Measurements from ENCODE around the gene LAMTOR2. TPM values are rescaled to one million over a fixed set of nuclear protein-coding genes. Genes with fewer than 3 reads are reported as not detected.

The LAMTOR2 gene
- total RNA-seq, 1 experiment from 2014 or later: 63.4 TPM

DNA sequence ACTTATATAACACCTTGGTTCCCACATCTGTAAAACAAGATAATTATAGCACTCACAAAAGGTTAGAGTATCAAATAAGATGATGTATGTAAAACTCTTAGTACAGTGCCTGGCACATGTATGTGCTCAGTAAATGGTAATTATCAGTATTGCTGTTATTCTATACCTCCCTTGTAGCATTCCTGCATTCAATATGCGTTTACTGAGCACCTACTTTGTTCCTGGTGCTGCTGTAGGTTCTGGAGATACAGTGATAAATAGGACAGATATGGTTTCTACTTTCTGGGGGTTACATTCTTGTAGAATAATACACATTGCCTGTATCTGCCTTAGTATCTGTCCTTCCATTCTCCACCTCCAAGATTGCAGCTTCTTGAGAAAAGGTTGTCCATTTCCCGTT is 32.6 kb upstream of the LAMTOR2 start:
- in situ Hi-C loops (cut with HindIII; ENCODE audit: low pct_unique_long_range_greater_than_20kb, low sequenced_read_pairs) (no loop called here), intact Hi-C loops (cut with micrococcal nuclease; ENCODE audit: unreplicated experiment) (no loop called here)
- TF ChIP-seq SIN3A (IDR thresholded peaks at IDR 0.05; ENCODE audit: borderline replicate concordance, insufficient read depth, low read depth, low read length) (no peak), POLR2AphosphoS5 (IDR thresholded peaks at IDR 0.05; ENCODE audit: low read depth, low read length) (no peak)
- ChIA-PET CTCF (no interaction called here), POLR2A (no interaction called here)
- ATAC-seq (no peak), DNase-seq (ENCODE audit: low read depth, low spot score) (no peak)
- BruUV-seq (replicated peaks): no TSS peak
- no peak overlapping the region for H3K27ac ChIP-seq (ENCODE audit: low read length)
- H3K4me3 ChIP-seq (ENCODE audit: low read depth in 2 of 2, low read length in 2 of 2): no peak overlapping the region
- H3K9me3 ChIP-seq (ENCODE audit: control insufficient read depth, insufficient read depth, low read depth, low read length): no peaks in the 10 kb centered on the region
- no peaks in the 10 kb centered on the region for H3K27me3 ChIP-seq (ENCODE audit: control insufficient read depth, insufficient read depth, low read length)
- peaks cover 4% of the 10 kb centered on the region; the same call in 1 of the 2 replicates for H3K36me3 ChIP-seq (ENCODE audit: control insufficient read depth, insufficient read depth, low read length)
- peaks cover 6% of the 10 kb centered on the region; the same call in 1 of the 2 replicates for H3K4me1 ChIP-seq (ENCODE audit: control insufficient read depth, insufficient read depth, low read length)

DNA sequence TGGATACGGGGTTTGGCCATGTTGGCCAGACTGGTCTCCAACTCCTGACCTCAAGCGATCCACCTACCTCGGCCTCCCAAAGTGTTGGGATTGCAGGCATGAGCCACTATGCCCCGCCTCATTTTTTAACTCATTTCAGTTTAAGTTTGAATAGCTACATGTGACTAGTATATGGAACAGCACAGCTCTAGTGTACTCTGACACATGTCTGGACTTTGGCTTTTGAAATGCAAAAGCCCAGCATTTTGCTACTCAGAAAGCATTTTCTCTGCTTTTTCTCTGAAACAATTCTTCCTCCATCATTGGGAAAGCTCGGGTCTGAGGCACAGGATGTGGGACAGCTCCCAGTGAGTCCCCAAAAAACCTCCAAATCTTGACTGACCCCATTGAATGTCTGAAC is 29.8 kb upstream of the LAMTOR2 start:
- ATAC-seq: no peak
- ChIA-PET POLR2A (no interaction called here), CTCF (interaction anchor here (0.5 kb wide), 1 partner anchor 17 kb away, joined by 3 read pairs; no protein-coding TSS in a partner anchor)
- intact Hi-C loops (cut with micrococcal nuclease; ENCODE audit: unreplicated experiment) (no loop called here), in situ Hi-C loops (cut with HindIII; ENCODE audit: low pct_unique_long_range_greater_than_20kb, low sequenced_read_pairs) (no loop called here)
- TF ChIP-seq TCF7L2 (IDR thresholded peaks at IDR 0.05; ENCODE audit: low read depth, low read length): no peak
- TF ChIP-seq, protein P1, sequence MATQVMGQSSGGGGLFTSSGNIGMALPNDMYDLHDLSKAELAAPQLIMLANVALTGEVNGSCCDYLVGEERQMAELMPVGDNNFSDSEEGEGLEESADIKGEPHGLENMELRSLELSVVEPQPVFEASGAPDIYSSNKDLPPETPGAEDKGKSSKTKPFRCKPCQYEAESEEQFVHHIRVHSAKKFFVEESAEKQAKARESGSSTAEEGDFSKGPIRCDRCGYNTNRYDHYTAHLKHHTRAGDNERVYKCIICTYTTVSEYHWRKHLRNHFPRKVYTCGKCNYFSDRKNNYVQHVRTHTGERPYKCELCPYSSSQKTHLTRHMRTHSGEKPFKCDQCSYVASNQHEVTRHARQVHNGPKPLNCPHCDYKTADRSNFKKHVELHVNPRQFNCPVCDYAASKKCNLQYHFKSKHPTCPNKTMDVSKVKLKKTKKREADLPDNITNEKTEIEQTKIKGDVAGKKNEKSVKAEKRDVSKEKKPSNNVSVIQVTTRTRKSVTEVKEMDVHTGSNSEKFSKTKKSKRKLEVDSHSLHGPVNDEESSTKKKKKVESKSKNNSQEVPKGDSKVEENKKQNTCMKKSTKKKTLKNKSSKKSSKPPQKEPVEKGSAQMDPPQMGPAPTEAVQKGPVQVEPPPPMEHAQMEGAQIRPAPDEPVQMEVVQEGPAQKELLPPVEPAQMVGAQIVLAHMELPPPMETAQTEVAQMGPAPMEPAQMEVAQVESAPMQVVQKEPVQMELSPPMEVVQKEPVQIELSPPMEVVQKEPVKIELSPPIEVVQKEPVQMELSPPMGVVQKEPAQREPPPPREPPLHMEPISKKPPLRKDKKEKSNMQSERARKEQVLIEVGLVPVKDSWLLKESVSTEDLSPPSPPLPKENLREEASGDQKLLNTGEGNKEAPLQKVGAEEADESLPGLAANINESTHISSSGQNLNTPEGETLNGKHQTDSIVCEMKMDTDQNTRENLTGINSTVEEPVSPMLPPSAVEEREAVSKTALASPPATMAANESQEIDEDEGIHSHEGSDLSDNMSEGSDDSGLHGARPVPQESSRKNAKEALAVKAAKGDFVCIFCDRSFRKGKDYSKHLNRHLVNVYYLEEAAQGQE (IDR thresholded peaks at IDR 0.05; ENCODE audit: insufficient read depth in 1 of 2, low read depth in 2 of 2, low read length in 1 of 2): no peak
- no peak for TF ChIP-seq SIN3A (IDR thresholded peaks at IDR 0.05; ENCODE audit: borderline replicate concordance, insufficient read depth, low read depth, low read length)
- no peak for TF ChIP-seq POLR2AphosphoS5 (IDR thresholded peaks at IDR 0.05; ENCODE audit: low read depth, low read length)
- TF ChIP-seq, protein P2, sequence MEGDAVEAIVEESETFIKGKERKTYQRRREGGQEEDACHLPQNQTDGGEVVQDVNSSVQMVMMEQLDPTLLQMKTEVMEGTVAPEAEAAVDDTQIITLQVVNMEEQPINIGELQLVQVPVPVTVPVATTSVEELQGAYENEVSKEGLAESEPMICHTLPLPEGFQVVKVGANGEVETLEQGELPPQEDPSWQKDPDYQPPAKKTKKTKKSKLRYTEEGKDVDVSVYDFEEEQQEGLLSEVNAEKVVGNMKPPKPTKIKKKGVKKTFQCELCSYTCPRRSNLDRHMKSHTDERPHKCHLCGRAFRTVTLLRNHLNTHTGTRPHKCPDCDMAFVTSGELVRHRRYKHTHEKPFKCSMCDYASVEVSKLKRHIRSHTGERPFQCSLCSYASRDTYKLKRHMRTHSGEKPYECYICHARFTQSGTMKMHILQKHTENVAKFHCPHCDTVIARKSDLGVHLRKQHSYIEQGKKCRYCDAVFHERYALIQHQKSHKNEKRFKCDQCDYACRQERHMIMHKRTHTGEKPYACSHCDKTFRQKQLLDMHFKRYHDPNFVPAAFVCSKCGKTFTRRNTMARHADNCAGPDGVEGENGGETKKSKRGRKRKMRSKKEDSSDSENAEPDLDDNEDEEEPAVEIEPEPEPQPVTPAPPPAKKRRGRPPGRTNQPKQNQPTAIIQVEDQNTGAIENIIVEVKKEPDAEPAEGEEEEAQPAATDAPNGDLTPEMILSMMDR (IDR thresholded peaks at IDR 0.05): no peak
- H3K4me1 ChIP-seq (ENCODE audit: control insufficient read depth, insufficient read depth, low read length): peaks cover 4% of the 10 kb centered on the region; the same call in 1 of the 2 replicates
- no peak overlapping the region for H3K27ac ChIP-seq (ENCODE audit: low read length)
- BruUV-seq (replicated peaks): no TSS peak
- no peak for DNase-seq (ENCODE audit: low read depth, low spot score)
- no peaks in the 10 kb centered on the region for H3K27me3 ChIP-seq (ENCODE audit: control insufficient read depth, insufficient read depth, low read length)
- no peak overlapping the region for H3K4me3 ChIP-seq (ENCODE audit: low read depth in 2 of 2, low read length in 2 of 2)
- H3K9me3 ChIP-seq (ENCODE audit: control insufficient read depth, insufficient read depth, low read depth, low read length): no peaks in the 10 kb centered on the region
- peaks cover 4% of the 10 kb centered on the region; the same call in 1 of the 2 replicates for H3K36me3 ChIP-seq (ENCODE audit: control insufficient read depth, insufficient read depth, low read length)

DNA sequence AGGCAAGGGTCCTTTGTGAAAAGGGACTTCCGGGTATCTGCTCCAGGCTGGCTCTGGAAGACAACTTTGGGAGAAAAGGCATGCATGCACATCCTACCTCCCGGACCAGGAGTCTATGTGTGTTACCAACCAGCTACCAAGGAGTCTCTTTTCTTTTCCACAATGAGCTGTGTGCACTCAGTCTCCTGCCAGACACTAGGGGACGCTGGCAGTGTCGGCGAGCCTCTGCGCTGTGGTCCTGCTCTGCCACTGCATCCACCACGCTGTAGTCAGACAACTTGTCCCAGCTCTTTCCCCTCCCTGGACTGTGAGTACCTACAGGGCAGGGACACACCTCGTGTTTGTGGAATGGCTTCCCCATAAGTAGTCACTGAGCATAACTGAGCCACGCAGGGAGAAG is 28.7 kb upstream of the LAMTOR2 start:
- DNase-seq (ENCODE audit: low read depth, low spot score) (no peak), ATAC-seq (peak; percentile 93)
- ChIA-PET POLR2A (no interaction called here), CTCF (interaction anchor here (0.6 to 1.2 kb wide), 5 partner anchors 15 to 199 kb away, joined by 3 to 11 read pairs (median 8); partner anchors contain the start of gene UBQLN4)
- BruUV-seq (replicated peaks): no TSS peak
- TF ChIP-seq, protein P1 (IDR thresholded peaks at IDR 0.05; ENCODE audit: insufficient read depth in 1 of 2, low read depth in 2 of 2, low read length in 1 of 2): no peak
- TF ChIP-seq TCF7L2 (IDR thresholded peaks at IDR 0.05; ENCODE audit: low read depth, low read length): no peak
- TF ChIP-seq, protein P2 (IDR thresholded peaks at IDR 0.05): peak; percentile 84
- H3K27ac ChIP-seq (ENCODE audit: low read length): no peak overlapping the region
- H3K4me1 ChIP-seq (ENCODE audit: control insufficient read depth, insufficient read depth, low read length): peaks cover 2% of the 10 kb centered on the region; the same call in 1 of the 2 replicates
- H3K27me3 ChIP-seq (ENCODE audit: control insufficient read depth, insufficient read depth, low read length): no peaks in the 10 kb centered on the region
- intact Hi-C loops (cut with micrococcal nuclease; ENCODE audit: unreplicated experiment): no loop called here
- H3K4me3 ChIP-seq (ENCODE audit: low read depth in 2 of 2, low read length in 2 of 2): no peak overlapping the region
- H3K36me3 ChIP-seq (ENCODE audit: control insufficient read depth, insufficient read depth, low read length): no peaks in the 10 kb centered on the region
- in situ Hi-C loops (cut with HindIII; ENCODE audit: low pct_unique_long_range_greater_than_20kb, low sequenced_read_pairs): no loop called here
- H3K9me3 ChIP-seq (ENCODE audit: control insufficient read depth, insufficient read depth, low read depth, low read length): no peaks in the 10 kb centered on the region
